Neural crest cell (in vitro differentiated cells): Measurements from ENCODE around the gene ALS2CL. TPM values are rescaled to one million over a fixed set of nuclear protein-coding genes. Genes with fewer than 3 reads are reported as not detected.

Source experiments
- DNase-seq: peaks from one replicate; pipeline ENCODE4 v3.0.0; 2021; ENCODE audit warnings: low read depth, mixed read lengths, low spot score
- H3K27ac Mint-ChIP-seq: one replicate; pipeline ENCODE4 v1.8.0; 2021; ENCODE audit warnings: mild to moderate bottlenecking, mixed read lengths; ENCODE audit not compliant: unreplicated experiment
- H3K27me3 Mint-ChIP-seq: 2 replicates; pipeline ENCODE4 v1.8.0; 2021; ENCODE audit warnings: low read depth, mild to moderate bottlenecking, mixed read lengths
- H3K36me3 Mint-ChIP-seq: 2 replicates; pipeline ENCODE4 v1.8.0; 2021; ENCODE audit warnings: low read depth, mild to moderate bottlenecking, mixed read lengths
- H3K4me1 Mint-ChIP-seq: 2 replicates; pipeline ENCODE4 v1.8.0; 2021; ENCODE audit warnings: mixed read lengths
- H3K4me3 Mint-ChIP-seq: one replicate; pipeline ENCODE4 v1.8.0; 2021; ENCODE audit warnings: mild to moderate bottlenecking, mixed read lengths
- H3K9me3 Mint-ChIP-seq: 2 replicates; pipeline ENCODE4 v1.8.0; 2021; ENCODE audit warnings: mixed read lengths
- total RNA-seq: library from RNA; stranded (reverse); gene quantifications from 2 replicates; pipeline ENCODE4 v1.2.1, GENCODE V29; 2021
- TF ChIP-seq, protein P1 (sequence below): fragments of 200-600 bp; sonication (generic); conservative IDR thresholded peaks from 2 replicates; pipeline ENCODE4 v1.5.0; 2021; ENCODE audit warnings: antibody characterized with exemption, mild to moderate bottlenecking

ALS2CL gene
- total RNA-seq, 1 donor from 2014 or later = 0.26 TPM

DNA sequence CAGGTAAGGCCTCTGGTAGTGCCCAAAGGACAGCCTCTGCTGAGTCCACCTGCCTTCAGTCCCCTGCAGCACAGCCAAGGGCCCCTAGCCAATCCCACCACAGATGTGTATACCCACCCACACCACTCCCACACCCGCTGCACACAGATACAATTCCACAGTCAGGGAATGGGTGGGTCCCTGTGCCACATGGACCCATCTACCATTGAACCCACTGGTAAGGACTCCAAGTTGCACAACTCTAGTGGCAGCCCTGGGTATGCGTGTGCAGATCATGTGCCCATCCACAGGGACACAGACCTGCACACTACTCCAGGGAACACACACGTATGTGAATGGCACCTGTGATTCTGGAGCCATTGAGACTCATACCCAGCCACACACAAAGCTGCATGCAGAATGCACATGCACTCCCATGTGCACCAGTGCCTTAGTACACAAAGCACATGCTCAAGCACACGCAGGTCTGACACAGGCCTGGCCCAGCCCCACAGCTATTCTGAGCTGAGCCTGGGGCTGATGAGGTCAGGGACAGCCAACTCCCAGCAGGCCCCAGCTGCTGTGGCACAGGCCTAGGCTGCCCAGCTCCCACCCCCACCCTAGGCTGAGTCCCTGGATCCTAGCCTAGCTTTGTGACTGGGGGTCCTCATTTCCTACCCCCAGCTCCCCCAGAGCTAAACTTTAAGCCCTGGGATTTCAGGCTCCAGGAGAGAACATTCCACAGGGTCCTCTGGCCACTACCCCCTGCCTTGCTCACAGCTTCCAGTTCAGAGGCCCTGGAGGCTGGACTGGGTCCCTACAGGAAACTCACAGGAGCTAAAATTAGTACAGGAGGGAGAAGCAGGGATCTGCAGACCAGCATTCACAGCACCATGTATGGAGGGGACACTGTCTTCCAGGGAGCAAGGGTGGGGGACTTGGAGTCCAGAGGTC is 2.7 kb upstream of the ALS2CL start:
- H3K27ac Mint-ChIP-seq = no peak overlapping the region
- no peaks in the 10 kb centered on the region for H3K36me3 Mint-ChIP-seq
- TF ChIP-seq, protein P1, sequence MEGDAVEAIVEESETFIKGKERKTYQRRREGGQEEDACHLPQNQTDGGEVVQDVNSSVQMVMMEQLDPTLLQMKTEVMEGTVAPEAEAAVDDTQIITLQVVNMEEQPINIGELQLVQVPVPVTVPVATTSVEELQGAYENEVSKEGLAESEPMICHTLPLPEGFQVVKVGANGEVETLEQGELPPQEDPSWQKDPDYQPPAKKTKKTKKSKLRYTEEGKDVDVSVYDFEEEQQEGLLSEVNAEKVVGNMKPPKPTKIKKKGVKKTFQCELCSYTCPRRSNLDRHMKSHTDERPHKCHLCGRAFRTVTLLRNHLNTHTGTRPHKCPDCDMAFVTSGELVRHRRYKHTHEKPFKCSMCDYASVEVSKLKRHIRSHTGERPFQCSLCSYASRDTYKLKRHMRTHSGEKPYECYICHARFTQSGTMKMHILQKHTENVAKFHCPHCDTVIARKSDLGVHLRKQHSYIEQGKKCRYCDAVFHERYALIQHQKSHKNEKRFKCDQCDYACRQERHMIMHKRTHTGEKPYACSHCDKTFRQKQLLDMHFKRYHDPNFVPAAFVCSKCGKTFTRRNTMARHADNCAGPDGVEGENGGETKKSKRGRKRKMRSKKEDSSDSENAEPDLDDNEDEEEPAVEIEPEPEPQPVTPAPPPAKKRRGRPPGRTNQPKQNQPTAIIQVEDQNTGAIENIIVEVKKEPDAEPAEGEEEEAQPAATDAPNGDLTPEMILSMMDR = no peak
- no peaks in the 10 kb centered on the region for H3K9me3 Mint-ChIP-seq
- H3K4me1 Mint-ChIP-seq = peaks cover 15% of the 10 kb centered on the region
- H3K27me3 Mint-ChIP-seq = peaks cover 17% of the 10 kb centered on the region
- H3K4me3 Mint-ChIP-seq = no peak overlapping the region
- DNase-seq = no peak

GRCh38 chr3:46695177-46695961 is 1.9 kb upstream of the ALS2CL start:
- H3K27me3 Mint-ChIP-seq = peaks cover 18% of the 10 kb centered on the region
- no peaks in the 10 kb centered on the region for H3K9me3 Mint-ChIP-seq
- H3K4me3 Mint-ChIP-seq = peak overlapping the region; percentile 74
- no peaks in the 10 kb centered on the region for H3K36me3 Mint-ChIP-seq
- TF ChIP-seq, protein P1 = peak; percentile 51
- DNase-seq = peak; percentile 27
- H3K4me1 Mint-ChIP-seq = peaks cover 12% of the 10 kb centered on the region
- H3K27ac Mint-ChIP-seq = no peak overlapping the region

- DNase-seq = no peak
- H3K4me3 Mint-ChIP-seq = no peak overlapping the region
- peaks cover 8% of the 10 kb centered on the region for H3K4me1 Mint-ChIP-seq
- peaks cover 22% of the 10 kb centered on the region for H3K27me3 Mint-ChIP-seq
- no peak overlapping the region for H3K27ac Mint-ChIP-seq
- H3K36me3 Mint-ChIP-seq = no peaks in the 10 kb centered on the region
- TF ChIP-seq, protein P1 = no peak
- no peaks in the 10 kb centered on the region for H3K9me3 Mint-ChIP-seq
These were observed 1.0 kb upstream of the ALS2CL start for GRCh38 chr3:46694520-46694919.

DNA sequence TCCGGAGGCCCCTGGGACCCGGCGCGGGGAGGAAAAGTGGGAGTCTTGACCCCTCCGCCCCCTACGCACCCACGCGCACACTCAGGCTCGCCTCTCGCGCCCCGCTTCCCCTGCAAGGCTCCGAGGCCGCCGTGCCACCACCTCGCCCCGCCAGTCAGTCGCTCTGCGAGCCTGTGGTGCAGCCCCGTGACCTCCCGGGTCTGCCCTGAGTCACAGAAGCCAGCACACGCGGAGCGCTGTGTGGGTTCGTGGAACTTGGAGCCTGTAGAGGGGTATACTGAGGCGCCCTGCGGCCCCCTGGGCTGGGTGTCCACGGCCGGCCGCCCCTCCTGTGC is 380 bp upstream of the ALS2CL start:
- H3K27me3 Mint-ChIP-seq = peaks cover 22% of the 10 kb centered on the region
- TF ChIP-seq, protein P1 = no peak
- H3K4me1 Mint-ChIP-seq = peaks cover 5% of the 10 kb centered on the region
- H3K9me3 Mint-ChIP-seq = no peaks in the 10 kb centered on the region
- no peak for DNase-seq
- H3K27ac Mint-ChIP-seq = no peak overlapping the region
- H3K36me3 Mint-ChIP-seq = no peaks in the 10 kb centered on the region
- H3K4me3 Mint-ChIP-seq = no peak overlapping the region

- Mint-ChIP-seq H3K4me3 (peak overlapping the region; percentile 78), H3K27me3 (peaks cover 22% of the 10 kb centered on the region), H3K36me3 (no peaks in the 10 kb centered on the region), H3K9me3 (no peaks in the 10 kb centered on the region), H3K4me1 (peaks cover 5% of the 10 kb centered on the region), H3K27ac (no peak overlapping the region)
- TF ChIP-seq, protein P1 = no peak
- DNase-seq = no peak
These were observed 901 bp downstream of the ALS2CL start for GRCh38 chr3:46692566-46692990.
